PC-3 (cell line): Measurements from ENCODE around the gene ARSB. TPM values are rescaled to one million over a fixed set of nuclear protein-coding genes. Genes with fewer than 3 reads are reported as not detected.

Experiments
- ATAC-seq: fragments of 200-7000 bp; cut with Tn5 transposase; 2 replicates; pipeline ENCODE4 v1.9.1; 2020; ENCODE audit warnings: mild to moderate bottlenecking, moderate library complexity
- BruUV-seq: library from RNA; stranded (reverse); fragments of 400-500 nt; replicated peaks from 2 replicates; lab custom pipeline; 2021; lab: Mats Ljungman, UMichigan
- CTCF ChIA-PET: fragments of 300-600 bp; sonication (Branson Sonifier 250); formaldehyde crosslinking; loops from one replicate; lab custom pipeline; 2022; ENCODE audit warnings: antibody characterized with exemption; lab: Charles Lee
- POLR2A ChIA-PET: fragments of 300-600 bp; sonication (Branson Sonifier 250); formaldehyde crosslinking; loops from one replicate; lab custom pipeline; 2022; ENCODE audit warnings: antibody characterized with exemption; ENCODE audit not compliant: unreplicated experiment; lab: Charles Lee
- DNase-seq: peaks from one replicate; pipeline ENCODE4 v3.0.0-alpha.2; 2015
- H2AFZ ChIP-seq: fragments of 300-600 bp; sonication (generic); 2 replicates; pipeline ENCODE4 v1.6.0; 2016; ENCODE audit warnings: antibody characterized with exemption, low read length
- H3F3A ChIP-seq: fragments of 300-600 bp; sonication (generic); one replicate; pipeline ENCODE4 v1.6.0; 2017; ENCODE audit warnings: antibody characterized with exemption, low read length, control low read depth, mild to moderate bottlenecking; ENCODE audit not compliant: unreplicated experiment
- H3K27ac ChIP-seq: fragments of 300-600 bp; sonication (generic); 2 replicates; pipeline ENCODE4 v1.5.1; 2016; ENCODE audit warnings: mild to moderate bottlenecking, low read length
- H3K27me3 ChIP-seq: fragments of 300-600 bp; sonication (generic); 2 replicates; pipeline ENCODE4 v1.6.1; 2016; ENCODE audit warnings: low read length, mixed read lengths
- H3K36me3 ChIP-seq: fragments of 300-600 bp; sonication (generic); 2 replicates; pipeline ENCODE4 v1.6.1; 2016; ENCODE audit warnings: low read depth, mixed run types, low read length, mixed read lengths
- H3K4me1 ChIP-seq: fragments of 300-600 bp; sonication (generic); 2 replicates; pipeline ENCODE4 v1.5.1; 2016; ENCODE audit warnings: low read length; ENCODE audit not compliant: insufficient read depth
- H3K4me2 ChIP-seq: fragments of 300-600 bp; sonication (generic); 2 replicates; pipeline ENCODE4 v1.6.0; 2016; ENCODE audit warnings: low read length
- H3K4me3 ChIP-seq: fragments of 300-600 bp; sonication (generic); 2 replicates; pipeline ENCODE4 v1.5.1; 2016; ENCODE audit warnings: mild to moderate bottlenecking, low read length, mixed read lengths
- H3K79me2 ChIP-seq: fragments of 300-600 bp; sonication (generic); 2 replicates; pipeline ENCODE4 v1.6.1; 2017; ENCODE audit warnings: low read length, mixed read lengths
- H3K9ac ChIP-seq: fragments of 300-600 bp; sonication (generic); 2 replicates; pipeline ENCODE4 v1.6.0; 2016; ENCODE audit warnings: mild to moderate bottlenecking, low read length
- H3K9me2 ChIP-seq: fragments of 300-600 bp; sonication (generic); replicated peaks from 2 replicates; pipeline ENCODE4 v1.6.1; 2016; ENCODE audit warnings: mixed run types, low read length, mixed read lengths
- H3K9me3 ChIP-seq: fragments of 300-600 bp; sonication (generic); 2 replicates; pipeline ENCODE4 v1.6.1; 2016; ENCODE audit warnings: low read length, mixed read lengths
- H4K20me1 ChIP-seq: fragments of 300-600 bp; sonication (generic); 2 replicates; pipeline ENCODE4 v1.6.1; 2016; ENCODE audit warnings: low read length, mixed read lengths
- EZH2 ChIP-seq: fragments of 300-600 bp; sonication (generic); IDR thresholded peaks from one replicate; pipeline ENCODE4 v1.6.1; 2017; ENCODE audit warnings: antibody characterized with exemption, mild to moderate bottlenecking, low read length; ENCODE audit not compliant: unreplicated experiment
- EZH2phosphoT487 ChIP-seq: fragments of 300-600 bp; sonication (generic); IDR thresholded peaks from 2 replicates; pipeline ENCODE4 v1.6.1; 2018; ENCODE audit warnings: mild to moderate bottlenecking, antibody characterized with exemption, low read length, borderline replicate concordance
- intact Hi-C: fragments of 100-400 bp; cut with micrococcal nuclease; formaldehyde crosslinking; loops from 2 replicates; pipeline ENCODE4 v1.9.0; 2023
- total RNA-seq: library from RNA; depleted of rRNA; stranded (reverse); fragments of >200 nt; gene quantifications from 2 replicates; pipeline ENCODE4 v1.2.3, GENCODE V29; 2014
- TF ChIP-seq, protein P1 (sequence below): fragments of 300-600 bp; sonication (generic); conservative IDR thresholded peaks from 2 replicates; pipeline ENCODE4 v1.5.1; 2017; ENCODE audit warnings: antibody characterized with exemption, low read depth, mild to moderate bottlenecking, low read length

Gene ARSB
- total RNA-seq, 1 experiment from 2014 or later = 8.1 TPM

DNA sequence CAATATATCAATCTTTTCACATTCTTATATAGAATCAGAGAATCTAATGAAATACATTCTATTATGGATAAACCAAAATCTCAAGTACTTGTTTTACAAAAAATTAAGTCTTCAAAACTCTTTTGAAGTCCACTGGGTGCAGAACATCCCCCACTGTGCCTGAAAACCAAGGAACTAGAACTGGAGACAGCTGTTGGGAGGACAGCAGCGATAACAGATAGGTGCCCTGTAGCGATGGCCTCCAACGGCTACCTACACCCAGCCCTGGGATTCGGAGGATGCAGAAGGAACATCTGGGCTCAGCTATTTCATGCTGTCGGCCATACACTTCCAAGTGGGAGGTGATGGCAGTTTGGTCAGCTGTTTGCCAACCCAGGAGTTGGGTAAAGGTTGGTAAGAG lies 207.2 kb downstream of the ARSB start:
- Histone ChIP-seq H3K9ac (peak overlapping the region; percentile 80; the same call in 1 of the 2 replicates), H3K4me2 (no peak overlapping the region), H3K27me3 (no peaks in the 10 kb centered on the region), H3F3A (no peaks in the 10 kb centered on the region), H4K20me1 (no peaks in the 10 kb centered on the region), H3K9me2 (no peaks in the 10 kb centered on the region), H3K9me3 (no peaks in the 10 kb centered on the region), H3K4me3 (no peak overlapping the region), H3K4me1 (peaks cover 42% of the 10 kb centered on the region), H3K27ac (peak overlapping the region; percentile 100), H3K79me2 (no peaks in the 10 kb centered on the region), H3K36me3 (no peaks in the 10 kb centered on the region; the same call in 1 of the 2 replicates), H2AFZ (no peak overlapping the region)
- no peak for DNase-seq
- intact Hi-C loops = no loop called here
- ChIA-PET CTCF (no interaction called here), POLR2A (no interaction called here)
- no peak for TF ChIP-seq EZH2
- TF ChIP-seq EZH2phosphoT487 = no peak
- TF ChIP-seq, protein P1, sequence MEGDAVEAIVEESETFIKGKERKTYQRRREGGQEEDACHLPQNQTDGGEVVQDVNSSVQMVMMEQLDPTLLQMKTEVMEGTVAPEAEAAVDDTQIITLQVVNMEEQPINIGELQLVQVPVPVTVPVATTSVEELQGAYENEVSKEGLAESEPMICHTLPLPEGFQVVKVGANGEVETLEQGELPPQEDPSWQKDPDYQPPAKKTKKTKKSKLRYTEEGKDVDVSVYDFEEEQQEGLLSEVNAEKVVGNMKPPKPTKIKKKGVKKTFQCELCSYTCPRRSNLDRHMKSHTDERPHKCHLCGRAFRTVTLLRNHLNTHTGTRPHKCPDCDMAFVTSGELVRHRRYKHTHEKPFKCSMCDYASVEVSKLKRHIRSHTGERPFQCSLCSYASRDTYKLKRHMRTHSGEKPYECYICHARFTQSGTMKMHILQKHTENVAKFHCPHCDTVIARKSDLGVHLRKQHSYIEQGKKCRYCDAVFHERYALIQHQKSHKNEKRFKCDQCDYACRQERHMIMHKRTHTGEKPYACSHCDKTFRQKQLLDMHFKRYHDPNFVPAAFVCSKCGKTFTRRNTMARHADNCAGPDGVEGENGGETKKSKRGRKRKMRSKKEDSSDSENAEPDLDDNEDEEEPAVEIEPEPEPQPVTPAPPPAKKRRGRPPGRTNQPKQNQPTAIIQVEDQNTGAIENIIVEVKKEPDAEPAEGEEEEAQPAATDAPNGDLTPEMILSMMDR = no peak
- no TSS peak for BruUV-seq
- no peak for ATAC-seq

DNA sequence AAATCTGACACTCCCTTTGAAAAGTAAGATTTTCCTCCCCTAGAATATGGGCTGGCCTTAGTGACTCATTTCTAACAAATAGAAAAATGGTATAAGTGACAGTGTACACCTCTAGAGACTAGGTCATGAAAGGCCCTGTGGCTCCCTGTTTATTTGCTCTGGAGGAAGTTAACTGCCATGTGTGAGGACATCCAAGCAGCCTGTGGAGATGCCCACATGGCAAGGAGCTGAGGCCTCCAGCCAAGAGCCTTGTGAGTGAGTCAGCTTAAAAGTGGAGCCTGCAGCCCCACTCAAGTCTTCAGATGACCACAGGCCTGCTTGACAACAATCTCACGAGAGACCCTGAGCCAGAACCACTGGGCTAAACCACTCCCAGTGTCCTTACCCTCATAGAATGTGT lies 208.5 kb downstream of the ARSB start:
- H3K9me2 ChIP-seq = no peaks in the 10 kb centered on the region
- H3K4me1 ChIP-seq = peaks cover 42% of the 10 kb centered on the region
- no peaks in the 10 kb centered on the region for H4K20me1 ChIP-seq
- CTCF ChIA-PET = no interaction called here
- DNase-seq (peak; percentile 72), ATAC-seq (peak; percentile 61)
- no peak overlapping the region for H3K4me3 ChIP-seq
- peak overlapping the region; percentile 35 for H2AFZ ChIP-seq
- POLR2A ChIA-PET = no interaction called here
- no TSS peak for BruUV-seq
- H3F3A ChIP-seq = no peaks in the 10 kb centered on the region
- H3K27me3 ChIP-seq = no peaks in the 10 kb centered on the region
- intact Hi-C loops = no loop called here
- H3K27ac ChIP-seq = peak overlapping the region; percentile 75
- H3K4me2 ChIP-seq = 0 out of 2 replicates have a peak overlapping the region, but pooled peaks have one; percentile 35
- no peaks in the 10 kb centered on the region for H3K79me2 ChIP-seq
- H3K36me3 ChIP-seq = no peaks in the 10 kb centered on the region; the same call in 1 of the 2 replicates
- peak overlapping the region; percentile 50; the same call in 1 of the 2 replicates for H3K9ac ChIP-seq
- TF ChIP-seq, protein P1 = no peak
- no peak for TF ChIP-seq EZH2
- TF ChIP-seq EZH2phosphoT487 = no peak
- no peaks in the 10 kb centered on the region for H3K9me3 ChIP-seq

DNA sequence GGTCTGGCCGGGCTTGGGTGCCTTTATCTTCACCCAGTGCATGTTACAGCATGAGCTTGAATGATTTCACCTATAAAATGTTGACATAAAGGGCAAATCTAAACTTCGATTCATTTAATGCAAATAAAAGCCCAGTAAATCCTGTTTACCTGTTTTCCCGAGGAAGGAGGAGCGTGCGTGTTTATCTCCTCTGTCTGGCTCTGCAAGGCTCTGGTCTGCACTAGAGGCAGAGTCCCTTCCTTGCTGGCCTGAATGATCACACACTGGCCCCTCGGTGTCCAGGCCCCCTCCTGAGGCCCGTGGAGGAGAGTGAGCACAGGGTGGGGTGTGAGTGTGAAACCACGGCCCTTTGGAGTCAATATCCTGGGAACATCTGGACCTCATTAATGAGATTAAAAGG lies 211.5 kb downstream of the ARSB start:
- ATAC-seq (no peak), DNase-seq (no peak)
- Histone ChIP-seq H2AFZ (no peak overlapping the region), H3K4me1 (peaks cover 22% of the 10 kb centered on the region), H3K27me3 (no peaks in the 10 kb centered on the region), H3K4me3 (no peak overlapping the region), H3K27ac (no peak overlapping the region), H3K9ac (no peak overlapping the region), H3K79me2 (no peaks in the 10 kb centered on the region), H3K9me3 (no peaks in the 10 kb centered on the region), H4K20me1 (no peaks in the 10 kb centered on the region), H3K9me2 (no peaks in the 10 kb centered on the region), H3K4me2 (no peak overlapping the region), H3F3A (no peaks in the 10 kb centered on the region), H3K36me3 (no peaks in the 10 kb centered on the region; the same call in 1 of the 2 replicates)
- CTCF ChIA-PET = no interaction called here
- BruUV-seq = no TSS peak
- intact Hi-C loops = no loop called here
- POLR2A ChIA-PET = no interaction called here
- TF ChIP-seq EZH2phosphoT487 (no peak), EZH2 (no peak)
- TF ChIP-seq, protein P1 = no peak
